ENCODE data around the gene TTC21B.
"Not testable (repeated sequence)": the region's sequence is repeated elsewhere in the genome, so short reads cannot be mapped to it uniquely, and the experiment has no call there.

TTC21B gene

GRCh38 chr2:165886487-165887146 lies 67.0 kb downstream of the TTC21B start:
- no peak for DNase-seq (ENCODE audit: low read depth)

- DNase-seq (ENCODE audit: low read depth) = peak; percentile 28
Measured at GRCh38 chr2:165877565-165878550, 75.7 kb downstream of the TTC21B start.

GRCh38 chr2:165876712-165877111 lies 76.9 kb downstream of the TTC21B start:
- DNase-seq (ENCODE audit: low read depth) = no peak

- no peak for DNase-seq (ENCODE audit: low read depth)
Measured at GRCh38 chr2:165876269-165876668, 77.3 kb downstream of the TTC21B start.

GRCh38 chr2:165874445-165875039 lies 79.0 kb downstream of the TTC21B start:
- peak; percentile 23 for DNase-seq (ENCODE audit: low read depth)

GRCh38 chr2:165872101-165872791 lies 81.3 kb downstream of the TTC21B start:
- DNase-seq (ENCODE audit: low read depth) = no peak

- DNase-seq (ENCODE audit: low read depth) = no peak
Measured at GRCh38 chr2:165871025-165871424, 82.6 kb downstream of the TTC21B start.

GRCh38 chr2:165870346-165870745 lies 83.2 kb downstream of the TTC21B start:
- no peak for DNase-seq (ENCODE audit: low read depth)

- DNase-seq (ENCODE audit: low read depth) = no peak
Measured at GRCh38 chr2:165868211-165868610, 85.4 kb downstream of the TTC21B start.

- no peak for DNase-seq (ENCODE audit: low read depth)
Measured at GRCh38 chr2:165864296-165864695, 89.3 kb downstream of the TTC21B start.

- DNase-seq (ENCODE audit: low read depth) = no peak
Measured at GRCh38 chr2:165863810-165864261, 89.7 kb downstream of the TTC21B start.

- DNase-seq (ENCODE audit: low read depth) = not testable (repeated sequence)
Measured at GRCh38 chr2:165861083-165861482, 92.5 kb downstream of the TTC21B start.

- DNase-seq (ENCODE audit: low read depth) = not testable (repeated sequence)
Measured at GRCh38 chr2:165859723-165860122, 93.9 kb downstream of the TTC21B start.

GRCh38 chr2:165857876-165858275 lies 95.7 kb downstream of the TTC21B start:
- no peak for DNase-seq (ENCODE audit: low read depth)

GRCh38 chr2:165852394-165852793 lies 101.2 kb downstream of the TTC21B start:
- no peak for DNase-seq (ENCODE audit: low read depth)

- DNase-seq (ENCODE audit: low read depth) = no peak
Measured at GRCh38 chr2:165847001-165847400, 106.6 kb downstream of the TTC21B start.

- no peak for DNase-seq (ENCODE audit: low read depth)
Measured at GRCh38 chr2:165846056-165846455, 107.5 kb downstream of the TTC21B start.

GRCh38 chr2:165844216-165844615 lies 109.4 kb downstream of the TTC21B start:
- no peak for DNase-seq (ENCODE audit: low read depth)

GRCh38 chr2:165843351-165843750 lies 110.2 kb downstream of the TTC21B start:
- DNase-seq (ENCODE audit: low read depth) = no peak

- no peak for DNase-seq (ENCODE audit: low read depth)
Measured at GRCh38 chr2:165840333-165840958, 113.1 kb downstream of the TTC21B start.

GRCh38 chr2:165839610-165840009 lies 114.0 kb downstream of the TTC21B start:
- no peak for DNase-seq (ENCODE audit: low read depth)

- DNase-seq (ENCODE audit: low read depth) = no peak
Measured at GRCh38 chr2:165837122-165837521, 116.5 kb downstream of the TTC21B start.

All from HS-5 (cell line).